Measurements from ENCODE around the gene SPHK1.

The SPHK1 gene

GRCh38 chr17:76416457-76416856 lies 32.0 kb downstream of the SPHK1 start:
- no peak for TF ChIP-seq CTCF (IDR thresholded peaks at IDR 0.05; ENCODE audit: low read depth, low read length, missing control alignments)
- H3K4me3 ChIP-seq (ENCODE audit: low read depth, low read length) = no peak overlapping the region
- no peak for DNase-seq (ENCODE audit: low read depth)

GRCh38 chr17:76416899-76417298 lies 32.5 kb downstream of the SPHK1 start:
- TF ChIP-seq CTCF (IDR thresholded peaks at IDR 0.05; ENCODE audit: low read depth, low read length, missing control alignments) = no peak
- no peak for DNase-seq (ENCODE audit: low read depth)
- no peak overlapping the region for H3K4me3 ChIP-seq (ENCODE audit: low read depth, low read length)

GRCh38 chr17:76417499-76418143 lies 33.2 kb downstream of the SPHK1 start:
- TF ChIP-seq CTCF (IDR thresholded peaks at IDR 0.05; ENCODE audit: low read depth, low read length, missing control alignments) = no peak
- DNase-seq (ENCODE audit: low read depth) = no peak
- H3K4me3 ChIP-seq (ENCODE audit: low read depth, low read length) = no peak overlapping the region

- no peak overlapping the region for H3K4me3 ChIP-seq (ENCODE audit: low read depth, low read length)
- TF ChIP-seq CTCF (IDR thresholded peaks at IDR 0.05; ENCODE audit: low read depth, low read length, missing control alignments) = no peak
These were observed 35.3 kb downstream of the SPHK1 start for GRCh38 chr17:76419576-76420260.

GRCh38 chr17:76420356-76421043 lies 36.1 kb downstream of the SPHK1 start:
- DNase-seq (ENCODE audit: low read depth) = no peak
- H3K4me3 ChIP-seq (ENCODE audit: low read depth, low read length) = no peak overlapping the region
- TF ChIP-seq CTCF (IDR thresholded peaks at IDR 0.05; ENCODE audit: low read depth, low read length, missing control alignments) = no peak

More at GRCh38 chr17:76419576-76420260, 35.3 kb downstream of the SPHK1 start:
- no peak for DNase-seq (ENCODE audit: low read depth)

- DNase-seq (ENCODE audit: low read depth) = no peak
- TF ChIP-seq CTCF (IDR thresholded peaks at IDR 0.05; ENCODE audit: low read depth, low read length, missing control alignments) = no peak
- no peak overlapping the region for H3K4me3 ChIP-seq (ENCODE audit: low read depth, low read length)
These were observed 36.6 kb downstream of the SPHK1 start for GRCh38 chr17:76421044-76421407.
